ENCODE data around the gene AGBL3.

DNA sequence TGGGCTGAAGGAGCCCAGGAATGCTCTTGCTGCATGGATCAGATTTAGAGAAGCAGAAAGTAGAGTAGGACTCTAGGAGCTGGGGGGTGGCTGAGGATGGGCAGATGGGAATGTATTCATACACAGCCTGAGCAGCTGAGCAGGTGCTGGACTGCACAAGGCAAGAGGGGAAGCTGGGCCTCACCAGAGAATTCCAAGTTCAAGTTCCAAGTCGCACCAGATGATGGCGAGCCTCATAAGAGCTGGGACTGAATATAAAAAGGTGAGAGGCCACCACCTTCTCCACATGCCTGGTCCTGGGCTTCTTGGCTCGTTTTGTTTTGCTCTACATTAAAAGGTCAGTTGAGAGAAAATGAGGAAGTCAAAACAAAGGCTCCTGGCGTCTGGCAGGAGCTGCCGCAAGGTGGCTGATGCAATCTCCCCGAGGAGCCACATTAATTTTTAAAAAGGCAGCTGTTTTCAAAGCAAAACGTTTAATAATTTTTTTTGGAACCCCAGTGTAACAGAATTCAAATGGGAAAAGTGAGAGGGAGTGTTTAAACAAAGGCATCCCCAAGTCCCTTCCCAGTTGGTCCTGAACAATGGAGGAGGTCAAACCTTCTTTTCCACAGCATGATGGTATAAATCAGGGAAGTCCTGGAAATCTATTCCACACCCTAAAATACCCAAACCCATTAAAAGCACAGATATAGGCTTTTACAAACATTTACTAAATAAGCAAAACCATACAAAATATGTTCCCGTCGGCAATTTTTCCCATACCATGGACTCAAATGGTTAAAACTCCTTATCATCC is 174.7 kb downstream of the AGBL3 start:
- TF ChIP-seq ZNF274 (IDR thresholded peaks at IDR 0.05; ENCODE audit: low read depth, low read length) = no peak
- TF ChIP-seq YY1 (IDR thresholded peaks at IDR 0.05; ENCODE audit: insufficient read depth, insufficient read length) = no peak
- no peak for TF ChIP-seq SUZ12 (IDR thresholded peaks at IDR 0.05; ENCODE audit: extremely low read depth, insufficient read depth, insufficient read length)
